HG03469 (cell line): ENCODE results near the gene ZNF830.
"Not testable (repeated sequence)": the region's sequence is repeated elsewhere in the genome, so short reads cannot be mapped to it uniquely, and the experiment has no call there.

ENCODE experiments used
- ATAC-seq: cut with Tn5 transposase; IDR thresholded peaks from one replicate; pipeline ENCODE4 v1.9.1; 2021; ENCODE audit warnings: mild to moderate bottlenecking, moderate library complexity, moderate number of reproducible peaks; ENCODE audit not compliant: unreplicated experiment

ZNF830 gene

GRCh38 chr17:34961093-34961911 is at the start of gene ZNF830, which contains the start of gene CCT6B:
TSS of gene ZNF830 (plus strand) at chr17:34961540. CDS start at chr17:34961567, 27 bp downstream.
TSS of gene CCT6B (minus strand) at chr17:34961460. CDS start at chr17:34961393, 67 bp downstream.
- ATAC-seq: peak; percentile 75

GRCh38 chr17:34913001-34913400 is 48.3 kb upstream of the ZNF830 start:
- ATAC-seq: no peak

- no peak for ATAC-seq
Observed at GRCh38 chr17:34916120-34916519, 45.2 kb upstream of the ZNF830 start.

GRCh38 chr17:34917381-34917780 is 44.0 kb upstream of the ZNF830 start:
- ATAC-seq: no peak

GRCh38 chr17:34920676-34921075 is 40.7 kb upstream of the ZNF830 start:
- ATAC-seq: no peak

GRCh38 chr17:34926661-34927060 is 34.7 kb upstream of the ZNF830 start:
- ATAC-seq: no peak

- no peak for ATAC-seq
Observed at GRCh38 chr17:34930283-34930682, 31.1 kb upstream of the ZNF830 start.

GRCh38 chr17:34950780-34951179 is 10.6 kb upstream of the ZNF830 start:
- not testable (repeated sequence) for ATAC-seq

GRCh38 chr17:34958438-34958837 is 2.9 kb upstream of the ZNF830 start:
- no peak for ATAC-seq

GRCh38 chr17:34974179-34974578 is 12.8 kb downstream of the ZNF830 start:
- no peak for ATAC-seq

GRCh38 chr17:34974794-34975785 is 13.8 kb downstream of the ZNF830 start:
- no peak for ATAC-seq

- no peak for ATAC-seq
Observed at GRCh38 chr17:34979153-34979552, 17.8 kb downstream of the ZNF830 start.

- no peak for ATAC-seq
Observed at GRCh38 chr17:34979650-34980352, 18.5 kb downstream of the ZNF830 start.

- peak; percentile 61 for ATAC-seq
Observed at GRCh38 chr17:34980353-34980680, 19.0 kb downstream of the ZNF830 start, which contains the start of gene LIG3. TSS of gene LIG3 (plus strand) at chr17:34980512. CDS start at chr17:34983006, 2,494 bp downstream.

GRCh38 chr17:34980681-34981537 is 19.6 kb downstream of the ZNF830 start:
- ATAC-seq: peak; percentile 37

- no peak for ATAC-seq
Observed at GRCh38 chr17:34981538-34982241, 20.4 kb downstream of the ZNF830 start.

GRCh38 chr17:34987232-34987631 is 25.9 kb downstream of the ZNF830 start:
- ATAC-seq: no peak

- ATAC-seq: no peak
Observed at GRCh38 chr17:34988644-34989043, 27.3 kb downstream of the ZNF830 start.

GRCh38 chr17:34989473-34989872 is 28.1 kb downstream of the ZNF830 start:
- no peak for ATAC-seq
